ENCODE measurements around the gene PEX11G.

The PEX11G gene

DNA sequence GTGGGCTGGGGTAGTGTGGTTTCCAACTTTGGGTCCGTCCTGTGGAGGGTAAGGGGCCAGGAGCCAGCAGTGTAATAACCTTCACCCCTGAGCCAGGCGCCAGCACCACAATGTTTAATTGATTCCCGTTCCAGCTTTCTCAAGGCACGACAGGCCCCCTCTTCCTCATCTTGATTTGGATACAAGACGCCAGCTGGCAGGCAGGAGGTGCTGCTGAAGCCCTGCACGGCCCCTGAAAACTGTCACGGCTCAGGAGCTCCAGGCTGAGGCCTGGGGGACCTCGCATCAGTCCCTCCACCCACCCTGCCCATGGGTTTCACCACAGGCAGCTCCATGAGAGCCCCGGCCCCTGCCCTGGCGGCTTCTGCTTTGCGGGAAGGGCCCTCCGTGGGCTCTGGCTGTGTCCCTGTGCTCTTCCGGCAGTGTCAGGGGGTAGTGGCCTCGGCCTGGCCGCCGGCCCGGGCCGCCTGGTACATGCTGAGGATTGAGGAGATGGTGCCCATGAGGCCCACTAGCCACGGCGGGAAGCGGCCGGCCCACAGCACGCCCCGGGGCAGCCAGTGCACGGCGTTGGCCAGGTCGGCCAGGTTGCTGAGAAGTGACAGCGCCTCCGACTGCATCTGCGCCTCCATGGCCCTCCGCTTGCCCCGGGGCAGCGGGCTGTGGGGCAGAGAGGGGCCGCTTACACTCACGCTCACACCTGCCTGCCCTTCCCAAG, 11.9 kb downstream of the PEX11G start:
- Histone ChIP-seq H3K9ac (no peak overlapping the region), H3K27me3 (ENCODE audit: control insufficient read depth, insufficient read depth, low read length) (no peaks in the 10 kb centered on the region), H3K36me3 (ENCODE audit: control insufficient read depth, insufficient read depth, low read length) (no peaks in the 10 kb centered on the region), H3K79me2 (no peaks in the 10 kb centered on the region), H3K4me2 (ENCODE audit: low read length) (no peak overlapping the region), H3K4me3 (ENCODE audit: low read depth, low read length) (no peak overlapping the region), H3K9me3 (ENCODE audit: control insufficient read depth, low read length) (no peaks in the 10 kb centered on the region), H3K4me1 (no peaks in the 10 kb centered on the region), H3K27ac (no peak overlapping the region), H2AFZ (no peak overlapping the region)
- TF ChIP-seq, protein P1, sequence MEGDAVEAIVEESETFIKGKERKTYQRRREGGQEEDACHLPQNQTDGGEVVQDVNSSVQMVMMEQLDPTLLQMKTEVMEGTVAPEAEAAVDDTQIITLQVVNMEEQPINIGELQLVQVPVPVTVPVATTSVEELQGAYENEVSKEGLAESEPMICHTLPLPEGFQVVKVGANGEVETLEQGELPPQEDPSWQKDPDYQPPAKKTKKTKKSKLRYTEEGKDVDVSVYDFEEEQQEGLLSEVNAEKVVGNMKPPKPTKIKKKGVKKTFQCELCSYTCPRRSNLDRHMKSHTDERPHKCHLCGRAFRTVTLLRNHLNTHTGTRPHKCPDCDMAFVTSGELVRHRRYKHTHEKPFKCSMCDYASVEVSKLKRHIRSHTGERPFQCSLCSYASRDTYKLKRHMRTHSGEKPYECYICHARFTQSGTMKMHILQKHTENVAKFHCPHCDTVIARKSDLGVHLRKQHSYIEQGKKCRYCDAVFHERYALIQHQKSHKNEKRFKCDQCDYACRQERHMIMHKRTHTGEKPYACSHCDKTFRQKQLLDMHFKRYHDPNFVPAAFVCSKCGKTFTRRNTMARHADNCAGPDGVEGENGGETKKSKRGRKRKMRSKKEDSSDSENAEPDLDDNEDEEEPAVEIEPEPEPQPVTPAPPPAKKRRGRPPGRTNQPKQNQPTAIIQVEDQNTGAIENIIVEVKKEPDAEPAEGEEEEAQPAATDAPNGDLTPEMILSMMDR (IDR thresholded peaks at IDR 0.05) = no peak

DNA sequence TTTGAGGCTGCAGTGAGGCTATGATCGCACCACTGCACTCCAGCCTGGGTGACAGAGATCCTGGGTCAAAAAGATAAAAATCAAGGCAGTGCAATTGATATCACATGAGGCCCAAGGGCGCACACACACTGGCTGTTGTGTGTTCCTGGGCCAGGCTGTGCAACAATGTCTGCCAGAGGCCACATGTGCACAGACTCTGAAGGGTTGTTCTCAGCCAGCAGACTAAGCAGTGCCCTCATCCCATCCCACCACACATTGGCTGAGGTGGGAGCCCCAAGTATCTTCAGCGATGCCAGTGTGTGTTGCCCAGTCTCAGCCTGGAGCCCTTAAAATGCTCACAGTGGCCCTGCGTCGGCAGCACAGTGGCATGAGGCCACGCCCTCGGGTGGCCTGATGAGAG, 12.6 kb downstream of the PEX11G start:
- H3K36me3 ChIP-seq (ENCODE audit: control insufficient read depth, insufficient read depth, low read length) = no peaks in the 10 kb centered on the region
- H3K4me1 ChIP-seq = no peaks in the 10 kb centered on the region
- H3K27ac ChIP-seq = no peak overlapping the region
- TF ChIP-seq, protein P1 (IDR thresholded peaks at IDR 0.05) = no peak
- H3K9ac ChIP-seq = no peak overlapping the region
- H3K4me3 ChIP-seq (ENCODE audit: low read depth, low read length) = no peak overlapping the region
- H3K9me3 ChIP-seq (ENCODE audit: control insufficient read depth, low read length) = no peaks in the 10 kb centered on the region
- no peaks in the 10 kb centered on the region for H3K79me2 ChIP-seq
- H3K27me3 ChIP-seq (ENCODE audit: control insufficient read depth, insufficient read depth, low read length) = no peaks in the 10 kb centered on the region
- no peak overlapping the region for H3K4me2 ChIP-seq (ENCODE audit: low read length)
- H2AFZ ChIP-seq = no peak overlapping the region

DNA sequence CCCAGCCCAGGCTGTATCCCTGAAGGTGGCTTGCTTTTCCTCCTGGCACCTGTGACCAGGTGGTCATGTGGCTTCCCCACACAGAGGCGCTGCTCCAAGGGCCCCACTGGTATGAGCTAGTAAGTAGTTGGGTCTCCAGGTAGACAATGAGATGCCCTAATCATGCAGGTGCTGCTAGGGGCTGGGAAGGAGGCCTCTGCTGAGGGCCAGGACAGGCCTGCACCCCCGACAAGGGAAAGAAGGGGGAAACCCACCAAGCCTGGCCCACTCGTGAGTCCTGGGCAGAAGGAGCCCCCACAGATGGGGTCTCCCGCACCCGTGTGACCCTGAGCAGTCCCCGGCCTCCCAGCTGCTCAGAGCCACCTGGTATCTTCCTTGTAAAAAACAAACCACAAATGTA, 13.2 kb downstream of the PEX11G start:
- Histone ChIP-seq H3K4me3 (ENCODE audit: low read depth, low read length) (no peak overlapping the region), H3K4me2 (ENCODE audit: low read length) (no peak overlapping the region), H3K4me1 (no peaks in the 10 kb centered on the region), H3K9ac (no peak overlapping the region), H3K9me3 (ENCODE audit: control insufficient read depth, low read length) (no peaks in the 10 kb centered on the region), H3K36me3 (ENCODE audit: control insufficient read depth, insufficient read depth, low read length) (no peaks in the 10 kb centered on the region), H2AFZ (no peak overlapping the region), H3K27ac (no peak overlapping the region), H3K79me2 (no peaks in the 10 kb centered on the region), H3K27me3 (ENCODE audit: control insufficient read depth, insufficient read depth, low read length) (no peaks in the 10 kb centered on the region)
- TF ChIP-seq, protein P1 (IDR thresholded peaks at IDR 0.05) = no peak

DNA sequence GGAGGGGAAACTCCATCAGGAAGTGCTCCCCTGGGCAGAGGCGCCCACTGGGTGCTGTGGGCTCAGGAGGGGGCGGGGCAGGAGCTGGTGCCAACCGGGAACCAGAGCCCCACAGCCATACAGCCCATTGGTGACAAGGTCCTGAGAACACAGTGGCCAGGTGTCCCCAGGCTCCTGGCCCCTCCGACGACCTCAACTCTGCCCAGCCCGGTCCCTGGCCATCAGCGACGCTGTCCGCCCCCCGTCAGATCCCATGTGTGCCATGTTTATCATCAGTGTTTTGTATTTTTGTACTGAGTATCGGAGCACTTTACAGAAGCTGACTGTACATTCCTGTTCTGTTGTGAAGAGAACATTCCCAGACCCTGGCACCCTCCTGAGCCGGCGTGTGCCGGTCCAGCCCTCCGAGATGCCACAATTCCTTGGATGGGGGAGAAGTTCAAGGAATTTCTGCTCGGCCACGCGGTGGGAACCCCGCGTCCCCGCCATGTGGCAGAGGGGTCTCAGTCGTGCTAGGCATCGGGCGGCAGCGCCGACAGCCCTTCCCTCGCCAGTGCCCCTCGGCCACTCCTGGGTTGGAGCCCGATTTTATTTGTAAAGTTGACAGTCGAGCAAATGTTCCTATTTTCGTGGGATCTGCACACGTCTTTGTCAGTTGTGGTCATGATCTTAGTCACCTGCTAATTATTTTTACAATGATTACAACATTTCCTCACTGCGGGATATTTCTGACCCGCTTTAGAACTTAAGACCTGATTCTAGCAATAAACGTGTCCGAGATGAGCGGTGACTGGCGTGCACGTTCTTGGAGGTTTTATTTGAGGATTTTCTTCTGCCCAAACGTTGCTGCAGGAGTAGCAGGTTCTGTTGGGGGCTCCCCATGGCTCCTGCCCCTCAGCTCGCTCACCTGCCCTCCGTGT, 16.9 kb downstream of the PEX11G start:
- no peaks in the 10 kb centered on the region for H3K27me3 ChIP-seq (ENCODE audit: control insufficient read depth, insufficient read depth, low read length)
- no peaks in the 10 kb centered on the region for H3K36me3 ChIP-seq (ENCODE audit: control insufficient read depth, insufficient read depth, low read length)
- H3K4me1 ChIP-seq = no peaks in the 10 kb centered on the region
- H2AFZ ChIP-seq = no peak overlapping the region
- H3K4me2 ChIP-seq (ENCODE audit: low read length) = no peak overlapping the region
- H3K9me3 ChIP-seq (ENCODE audit: control insufficient read depth, low read length) = no peaks in the 10 kb centered on the region
- H3K79me2 ChIP-seq = no peaks in the 10 kb centered on the region
- TF ChIP-seq, protein P1 (IDR thresholded peaks at IDR 0.05) = no peak
- no peak overlapping the region for H3K4me3 ChIP-seq (ENCODE audit: low read depth, low read length)
- no peak overlapping the region for H3K9ac ChIP-seq
- no peak overlapping the region for H3K27ac ChIP-seq
